HEK293 (cell line): ENCODE results near the gene SEMA3F.
A peak's percentile ranks its signal among the peaks of the same experiment; 100 is the strongest.

Experiments used
- CTCF ChIA-PET: fragments of 350-600 bp; formaldehyde crosslinking; extraction: SDS; loops from one replicate; lab custom pipeline; 2021; ENCODE audit warnings: antibody characterized with exemption; lab: Yijun Ruan, JAX
- POLR2A ChIA-PET: fragments of 300-600 bp; formaldehyde crosslinking; extraction: SDS; loops from one replicate; lab custom pipeline; 2020; ENCODE audit warnings: antibody characterized with exemption, inconsistent platforms; lab: Yijun Ruan, JAX
- H3K27ac ChIP-seq: fragments of 200-500 bp; sonication (Bioruptor generic); 2 replicates; pipeline ENCODE4 v1.5.1; 2014; ENCODE audit warnings: low read depth, low read length, control low read depth, inconsistent platforms; ENCODE audit errors: extremely low read depth
- H3K36me3 ChIP-seq, 2 experiments: fragments of 200-500 bp in 1 of 2; sonication (Bioruptor generic) in 1 of 2; 1 replicate in 1 of 2; 2 replicates in 1 of 2; pipeline ENCODE4 v1.5.1; 2014 to 2017; ENCODE audit warnings: inconsistent platforms in 2 of 2, low read length in 2 of 2; ENCODE audit not compliant: control insufficient read depth in 2 of 2, insufficient read depth in 1 of 2
- H3K4me1 ChIP-seq: fragments of 200-500 bp; sonication (Bioruptor generic); 2 replicates; pipeline ENCODE4 v1.5.1; 2014; ENCODE audit warnings: mild to moderate bottlenecking, low read length, inconsistent platforms; ENCODE audit not compliant: control insufficient read depth, insufficient read depth
- H3K4me3 ChIP-seq: 2 replicates; pipeline ENCODE4 v1.5.1; 2011; ENCODE audit warnings: low read depth, mild to moderate bottlenecking, control low read depth, low read length, moderate library complexity
- H3K9me3 ChIP-seq: fragments of 200-500 bp; sonication (Bioruptor generic); 2 replicates; pipeline ENCODE4 v1.5.1; 2014; ENCODE audit warnings: low read depth, low read length, inconsistent platforms; ENCODE audit not compliant: control insufficient read depth, insufficient read depth
- GLIS2 ChIP-seq: fragments of 450-650 bp; formaldehyde crosslinking; IDR thresholded peaks from 2 replicates; pipeline ENCODE4 v1.5.1; 2016; ENCODE audit warnings: missing biosample characterization, missing genetic modification characterization
- MYNN ChIP-seq: fragments of 450-650 bp; formaldehyde crosslinking; IDR thresholded peaks from 2 replicates; pipeline ENCODE4 v1.5.1; 2016; ENCODE audit warnings: missing biosample characterization, missing genetic modification characterization, borderline replicate concordance
- SCRT1 ChIP-seq: fragments of 450-650 bp; formaldehyde crosslinking; IDR thresholded peaks from 2 replicates; pipeline ENCODE4 v1.5.1; 2016; ENCODE audit warnings: missing biosample characterization, missing genetic modification characterization, borderline replicate concordance
- WT1 ChIP-seq: fragments of 450-650 bp; formaldehyde crosslinking; IDR thresholded peaks from 2 replicates; pipeline ENCODE4 v1.5.1; 2016; ENCODE audit warnings: missing biosample characterization, missing genetic modification characterization
- ZEB2 ChIP-seq: fragments of 450-650 bp; formaldehyde crosslinking; IDR thresholded peaks from 2 replicates; pipeline ENCODE4 v1.5.1; 2016; ENCODE audit warnings: missing biosample characterization, missing genetic modification characterization
- ZFHX2 ChIP-seq: fragments of 450-650 bp; formaldehyde crosslinking; conservative IDR thresholded peaks from 2 replicates; pipeline ENCODE4 v1.5.1; 2016; ENCODE audit warnings: missing biosample characterization, missing genetic modification characterization
- ZNF10 ChIP-seq: fragments of 450-650 bp; formaldehyde crosslinking; IDR thresholded peaks from 2 replicates; pipeline ENCODE4 v1.5.1; 2017; ENCODE audit warnings: missing biosample characterization, missing genetic modification characterization
- ZNF132 ChIP-seq: fragments of 450-650 bp; formaldehyde crosslinking; IDR thresholded peaks from 2 replicates; pipeline ENCODE4 v1.5.1; 2017; ENCODE audit warnings: missing biosample characterization, missing genetic modification characterization, borderline replicate concordance
- ZNF140 ChIP-seq: fragments of 450-650 bp; formaldehyde crosslinking; IDR thresholded peaks from 2 replicates; pipeline ENCODE4 v1.5.1; 2016; ENCODE audit warnings: missing biosample characterization, missing genetic modification characterization
- ZNF239 ChIP-seq: fragments of 450-650 bp; formaldehyde crosslinking; IDR thresholded peaks from 2 replicates; pipeline ENCODE4 v1.5.1; 2016; ENCODE audit warnings: missing biosample characterization, missing genetic modification characterization
- ZNF404 ChIP-seq: fragments of 450-650 bp; formaldehyde crosslinking; IDR thresholded peaks from 2 replicates; pipeline ENCODE4 v1.5.1; 2017; ENCODE audit warnings: missing biosample characterization, missing genetic modification characterization
- ZNF560 ChIP-seq: fragments of 450-650 bp; formaldehyde crosslinking; IDR thresholded peaks from 2 replicates; pipeline ENCODE4 v1.5.1; 2017; ENCODE audit warnings: missing biosample characterization, missing genetic modification characterization, borderline replicate concordance
- TF ChIP-seq, protein P1 (sequence below): fragments of 450-650 bp; formaldehyde crosslinking; IDR thresholded peaks from 2 replicates; pipeline ENCODE4 v1.5.1; 2016; ENCODE audit warnings: missing biosample characterization, missing genetic modification characterization, borderline replicate concordance
- TF ChIP-seq, protein P2 (sequence below): fragments of 450-650 bp; formaldehyde crosslinking; IDR thresholded peaks from 2 replicates; pipeline ENCODE4 v1.5.1; 2016; ENCODE audit warnings: missing biosample characterization, missing genetic modification characterization, borderline replicate concordance
- TF ChIP-seq, protein P3 (sequence below): fragments of 450-650 bp; formaldehyde crosslinking; IDR thresholded peaks from 2 replicates; pipeline ENCODE4 v1.5.1; 2016; ENCODE audit warnings: missing biosample characterization, missing genetic modification characterization
- TF ChIP-seq, protein P4 (sequence below): fragments of 450-650 bp; IDR thresholded peaks from 2 replicates; pipeline ENCODE4 v1.5.1; 2018; ENCODE audit warnings: missing biosample characterization, missing genetic modification characterization

SEMA3F gene

DNA sequence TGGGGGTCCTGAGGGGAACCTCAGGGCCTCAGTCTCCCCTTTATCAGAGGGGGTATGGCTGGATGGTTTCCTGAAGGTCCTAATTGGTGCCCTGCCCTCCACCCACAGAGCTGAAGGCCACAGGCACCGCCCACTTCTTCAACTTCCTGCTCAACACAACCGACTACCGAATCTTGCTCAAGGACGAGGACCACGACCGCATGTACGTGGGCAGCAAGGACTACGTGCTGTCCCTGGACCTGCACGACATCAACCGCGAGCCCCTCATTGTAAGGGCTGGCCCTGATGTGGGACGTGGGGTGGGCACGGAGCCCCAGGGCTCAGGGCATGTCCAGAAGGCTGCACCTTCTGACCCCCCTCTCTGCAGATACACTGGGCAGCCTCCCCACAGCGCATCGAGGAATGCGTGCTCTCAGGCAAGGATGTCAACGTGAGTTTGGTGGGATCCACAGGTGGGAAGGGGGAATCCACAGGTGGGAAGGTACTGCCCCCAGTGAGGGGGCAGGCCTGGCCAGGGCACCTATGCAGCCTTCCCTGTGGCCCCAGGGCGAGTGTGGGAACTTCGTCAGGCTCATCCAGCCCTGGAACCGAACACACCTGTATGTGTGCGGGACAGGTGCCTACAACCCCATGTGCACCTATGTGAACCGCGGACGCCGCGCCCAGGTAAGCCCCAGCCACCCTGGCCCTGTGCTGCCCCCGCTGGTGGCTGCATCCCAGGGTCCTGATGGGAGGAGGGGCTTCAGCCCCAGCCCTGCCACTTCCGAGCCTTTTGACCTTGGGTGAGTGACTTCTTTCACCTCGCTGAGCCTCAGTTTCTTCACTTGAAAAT lies 18.8 kb downstream of the SEMA3F start (continued):
- TF ChIP-seq, protein P1, sequence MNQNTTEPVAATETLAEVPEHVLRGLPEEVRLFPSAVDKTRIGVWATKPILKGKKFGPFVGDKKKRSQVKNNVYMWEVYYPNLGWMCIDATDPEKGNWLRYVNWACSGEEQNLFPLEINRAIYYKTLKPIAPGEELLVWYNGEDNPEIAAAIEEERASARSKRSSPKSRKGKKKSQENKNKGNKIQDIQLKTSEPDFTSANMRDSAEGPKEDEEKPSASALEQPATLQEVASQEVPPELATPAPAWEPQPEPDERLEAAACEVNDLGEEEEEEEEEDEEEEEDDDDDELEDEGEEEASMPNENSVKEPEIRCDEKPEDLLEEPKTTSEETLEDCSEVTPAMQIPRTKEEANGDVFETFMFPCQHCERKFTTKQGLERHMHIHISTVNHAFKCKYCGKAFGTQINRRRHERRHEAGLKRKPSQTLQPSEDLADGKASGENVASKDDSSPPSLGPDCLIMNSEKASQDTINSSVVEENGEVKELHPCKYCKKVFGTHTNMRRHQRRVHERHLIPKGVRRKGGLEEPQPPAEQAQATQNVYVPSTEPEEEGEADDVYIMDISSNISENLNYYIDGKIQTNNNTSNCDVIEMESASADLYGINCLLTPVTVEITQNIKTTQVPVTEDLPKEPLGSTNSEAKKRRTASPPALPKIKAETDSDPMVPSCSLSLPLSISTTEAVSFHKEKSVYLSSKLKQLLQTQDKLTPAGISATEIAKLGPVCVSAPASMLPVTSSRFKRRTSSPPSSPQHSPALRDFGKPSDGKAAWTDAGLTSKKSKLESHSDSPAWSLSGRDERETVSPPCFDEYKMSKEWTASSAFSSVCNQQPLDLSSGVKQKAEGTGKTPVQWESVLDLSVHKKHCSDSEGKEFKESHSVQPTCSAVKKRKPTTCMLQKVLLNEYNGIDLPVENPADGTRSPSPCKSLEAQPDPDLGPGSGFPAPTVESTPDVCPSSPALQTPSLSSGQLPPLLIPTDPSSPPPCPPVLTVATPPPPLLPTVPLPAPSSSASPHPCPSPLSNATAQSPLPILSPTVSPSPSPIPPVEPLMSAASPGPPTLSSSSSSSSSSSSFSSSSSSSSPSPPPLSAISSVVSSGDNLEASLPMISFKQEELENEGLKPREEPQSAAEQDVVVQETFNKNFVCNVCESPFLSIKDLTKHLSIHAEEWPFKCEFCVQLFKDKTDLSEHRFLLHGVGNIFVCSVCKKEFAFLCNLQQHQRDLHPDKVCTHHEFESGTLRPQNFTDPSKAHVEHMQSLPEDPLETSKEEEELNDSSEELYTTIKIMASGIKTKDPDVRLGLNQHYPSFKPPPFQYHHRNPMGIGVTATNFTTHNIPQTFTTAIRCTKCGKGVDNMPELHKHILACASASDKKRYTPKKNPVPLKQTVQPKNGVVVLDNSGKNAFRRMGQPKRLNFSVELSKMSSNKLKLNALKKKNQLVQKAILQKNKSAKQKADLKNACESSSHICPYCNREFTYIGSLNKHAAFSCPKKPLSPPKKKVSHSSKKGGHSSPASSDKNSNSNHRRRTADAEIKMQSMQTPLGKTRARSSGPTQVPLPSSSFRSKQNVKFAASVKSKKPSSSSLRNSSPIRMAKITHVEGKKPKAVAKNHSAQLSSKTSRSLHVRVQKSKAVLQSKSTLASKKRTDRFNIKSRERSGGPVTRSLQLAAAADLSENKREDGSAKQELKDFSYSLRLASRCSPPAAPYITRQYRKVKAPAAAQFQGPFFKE (tag by site-specific recombination) = no peak
- TF ChIP-seq SCRT1 (tag by site-specific recombination) = peak; percentile 97
- peak; percentile 33; the same call in 1 of the 2 replicates for TF ChIP-seq ZFHX2 (tag by site-specific recombination)
- no peak for TF ChIP-seq ZNF239 (tag by site-specific recombination)
- TF ChIP-seq ZNF404 (tag by site-specific recombination) = no peak
- TF ChIP-seq, protein P2, sequence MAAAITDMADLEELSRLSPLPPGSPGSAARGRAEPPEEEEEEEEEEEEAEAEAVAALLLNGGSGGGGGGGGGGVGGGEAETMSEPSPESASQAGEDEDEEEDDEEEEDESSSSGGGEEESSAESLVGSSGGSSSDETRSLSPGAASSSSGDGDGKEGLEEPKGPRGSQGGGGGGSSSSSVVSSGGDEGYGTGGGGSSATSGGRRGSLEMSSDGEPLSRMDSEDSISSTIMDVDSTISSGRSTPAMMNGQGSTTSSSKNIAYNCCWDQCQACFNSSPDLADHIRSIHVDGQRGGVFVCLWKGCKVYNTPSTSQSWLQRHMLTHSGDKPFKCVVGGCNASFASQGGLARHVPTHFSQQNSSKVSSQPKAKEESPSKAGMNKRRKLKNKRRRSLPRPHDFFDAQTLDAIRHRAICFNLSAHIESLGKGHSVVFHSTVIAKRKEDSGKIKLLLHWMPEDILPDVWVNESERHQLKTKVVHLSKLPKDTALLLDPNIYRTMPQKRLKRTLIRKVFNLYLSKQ (tag by site-specific recombination) = no peak
- TF ChIP-seq ZEB2 (tag by site-specific recombination) = 0 out of 2 replicates have a peak, but pooled peaks have one; percentile 13
- TF ChIP-seq ZNF10 = no peak

DNA sequence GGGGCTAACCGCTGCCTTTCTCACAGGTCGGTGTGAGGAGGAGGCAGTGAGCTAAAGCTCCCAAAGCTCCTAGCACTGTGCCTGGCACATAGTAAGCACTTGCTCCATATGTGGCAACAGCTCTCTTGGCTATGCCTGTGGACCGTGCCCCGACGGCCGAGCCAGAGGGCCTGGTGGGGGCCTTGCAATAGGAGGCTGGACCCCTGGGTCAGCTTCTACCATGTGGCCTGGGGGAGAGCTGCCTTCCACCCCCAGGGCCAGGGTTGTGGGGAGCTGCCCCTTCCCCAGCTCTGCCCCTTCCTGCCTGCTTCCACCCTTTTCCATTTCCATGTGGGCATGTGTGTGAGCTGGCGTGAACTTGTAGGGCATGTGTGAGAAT lies 19.4 kb downstream of the SEMA3F start:
- H3K4me3 ChIP-seq = no peak overlapping the region
- POLR2A ChIA-PET = no interaction called here
- H3K27ac ChIP-seq = no peak overlapping the region
- no peaks in the 10 kb centered on the region for H3K4me1 ChIP-seq
- no peaks in the 10 kb centered on the region for H3K9me3 ChIP-seq
- H3K36me3 ChIP-seq = peaks cover 0 to 38% of the 10 kb centered on the region in 2 experiments; a peak in 1 of 3 replicates
- CTCF ChIA-PET = interaction anchor here (0.7 to 0.8 kb wide), 2 partner anchors 16 to 125 kb away, joined by 3 to 5 read pairs; no protein-coding TSS in a partner anchor
- TF ChIP-seq, protein P3, sequence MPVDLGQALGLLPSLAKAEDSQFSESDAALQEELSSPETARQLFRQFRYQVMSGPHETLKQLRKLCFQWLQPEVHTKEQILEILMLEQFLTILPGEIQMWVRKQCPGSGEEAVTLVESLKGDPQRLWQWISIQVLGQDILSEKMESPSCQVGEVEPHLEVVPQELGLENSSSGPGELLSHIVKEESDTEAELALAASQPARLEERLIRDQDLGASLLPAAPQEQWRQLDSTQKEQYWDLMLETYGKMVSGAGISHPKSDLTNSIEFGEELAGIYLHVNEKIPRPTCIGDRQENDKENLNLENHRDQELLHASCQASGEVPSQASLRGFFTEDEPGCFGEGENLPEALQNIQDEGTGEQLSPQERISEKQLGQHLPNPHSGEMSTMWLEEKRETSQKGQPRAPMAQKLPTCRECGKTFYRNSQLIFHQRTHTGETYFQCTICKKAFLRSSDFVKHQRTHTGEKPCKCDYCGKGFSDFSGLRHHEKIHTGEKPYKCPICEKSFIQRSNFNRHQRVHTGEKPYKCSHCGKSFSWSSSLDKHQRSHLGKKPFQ (tag by site-specific recombination) = no peak
- TF ChIP-seq ZNF132 (tag by site-specific recombination) (no peak), GLIS2 (tag by site-specific recombination) (no peak), MYNN (tag by site-specific recombination) (no peak), ZNF140 (no peak), ZNF560 (tag by site-specific recombination) (no peak), WT1 (no peak)
- TF ChIP-seq, protein P4, sequence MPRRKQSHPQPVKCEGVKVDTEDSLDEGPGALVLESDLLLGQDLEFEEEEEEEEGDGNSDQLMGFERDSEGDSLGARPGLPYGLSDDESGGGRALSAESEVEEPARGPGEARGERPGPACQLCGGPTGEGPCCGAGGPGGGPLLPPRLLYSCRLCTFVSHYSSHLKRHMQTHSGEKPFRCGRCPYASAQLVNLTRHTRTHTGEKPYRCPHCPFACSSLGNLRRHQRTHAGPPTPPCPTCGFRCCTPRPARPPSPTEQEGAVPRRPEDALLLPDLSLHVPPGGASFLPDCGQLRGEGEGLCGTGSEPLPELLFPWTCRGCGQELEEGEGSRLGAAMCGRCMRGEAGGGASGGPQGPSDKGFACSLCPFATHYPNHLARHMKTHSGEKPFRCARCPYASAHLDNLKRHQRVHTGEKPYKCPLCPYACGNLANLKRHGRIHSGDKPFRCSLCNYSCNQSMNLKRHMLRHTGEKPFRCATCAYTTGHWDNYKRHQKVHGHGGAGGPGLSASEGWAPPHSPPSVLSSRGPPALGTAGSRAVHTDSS (tag by site-specific recombination) = no peak
